Naive thymus-derived CD4-positive, alpha-beta T cell (primary cell): Measurements from ENCODE around the gene SAA2. TPM values are rescaled to one million over a fixed set of nuclear protein-coding genes. Genes with fewer than 3 reads are reported as not detected.
A peak's percentile ranks its signal among the peaks of the same experiment; 100 is the strongest.
"Not testable (repeated sequence)": the region's sequence is repeated elsewhere in the genome, so short reads cannot be mapped to it uniquely, and the experiment has no call there.

Experiments used
- ATAC-seq: fragments of 150-1000 bp; cut with Tn5 transposase; 2 replicates; pipeline ENCODE4 v1.10.0; 2021; ENCODE audit warnings: mild to moderate bottlenecking, moderate library complexity
- CTCF ChIA-PET: fragments of 350-600 bp; sonication (Branson Sonifier 250); formaldehyde crosslinking; loops from one replicate; lab custom pipeline; 2021; ENCODE audit warnings: antibody characterized with exemption; lab: Charles Lee
- POLR2A ChIA-PET: fragments of 350-600 bp; sonication (Branson Sonifier 250); formaldehyde crosslinking; loops from one replicate; lab custom pipeline; 2021; ENCODE audit warnings: antibody characterized with exemption, inconsistent platforms; lab: Charles Lee
- DNase-seq, 9 donors: peaks; one replicate each; pipeline versions ENCODE4 v3.0.0 to v3.0.0-alpha.2; 2020 to 2022; ENCODE audit warnings: mixed read lengths in 1 of 9
- H3K27ac ChIP-seq: one replicate; pipeline ENCODE4 v1.7.0; 2013; ENCODE audit warnings: mild to moderate bottlenecking, low read depth, low read length, moderate library complexity
- H3K27me3 ChIP-seq, 2 donors: one replicate each; pipeline ENCODE4 v1.7.0; 2013; ENCODE audit warnings: low read length in 2 of 2, mild to moderate bottlenecking in 2 of 2, moderate library complexity in 2 of 2; ENCODE audit not compliant: control insufficient read depth in 2 of 2, insufficient read depth in 2 of 2
- H3K36me3 ChIP-seq, 3 experiments: 1 replicate in 2 of 3; 2 replicates in 1 of 3; pipeline ENCODE4 v1.7.0; 2013; ENCODE audit warnings: low read length in 3 of 3, mild to moderate bottlenecking in 3 of 3, moderate library complexity in 1 of 3; ENCODE audit not compliant: insufficient read depth in 3 of 3, control insufficient read depth in 2 of 3
- H3K4me1 ChIP-seq, 2 donors: one replicate each; pipeline ENCODE4 v1.7.0; 2013; ENCODE audit warnings: low read length in 2 of 2, mild to moderate bottlenecking in 2 of 2, moderate library complexity in 1 of 2; ENCODE audit not compliant: control insufficient read depth in 2 of 2, insufficient read depth in 2 of 2
- H3K4me3 ChIP-seq: 2 replicates; pipeline ENCODE4 v1.7.0; 2013; ENCODE audit warnings: mild to moderate bottlenecking, low read length
- H3K9me3 ChIP-seq, 3 experiments: 1 replicate in 2 of 3; 2 replicates in 1 of 3; pipeline ENCODE4 v1.7.0; 2013; ENCODE audit warnings: low read length in 3 of 3; ENCODE audit not compliant: control insufficient read depth in 2 of 3
- H3K27ac Mint-ChIP-seq, 9 donors: one replicate each; pipeline ENCODE4 v1.8.0; 2020 to 2022; ENCODE audit warnings: mixed read lengths in 9 of 9, mild to moderate bottlenecking in 8 of 9, moderate library complexity in 5 of 9, inconsistent platforms in 2 of 9
- H3K27me3 Mint-ChIP-seq, 5 donors: one replicate each; pipeline ENCODE4 v1.8.0; 2021 to 2022; ENCODE audit warnings: mixed read lengths in 5 of 5, mild to moderate bottlenecking in 1 of 5
- H3K36me3 Mint-ChIP-seq, 5 donors: one replicate each; pipeline ENCODE4 v1.8.0; 2020 to 2022; ENCODE audit warnings: mixed read lengths in 5 of 5, mild to moderate bottlenecking in 3 of 5, inconsistent platforms in 1 of 5
- H3K4me1 Mint-ChIP-seq, 7 donors: one replicate each; pipeline ENCODE4 v1.8.0; 2020 to 2022; ENCODE audit warnings: mixed read lengths in 7 of 7, mild to moderate bottlenecking in 3 of 7, inconsistent platforms in 1 of 7
- H3K4me3 Mint-ChIP-seq, 10 donors: one replicate each; pipeline ENCODE4 v1.8.0; 2020 to 2022; ENCODE audit warnings: mild to moderate bottlenecking in 10 of 10, mixed read lengths in 10 of 10, moderate library complexity in 6 of 10, inconsistent platforms in 2 of 10
- H3K9me3 Mint-ChIP-seq, 11 donors: one replicate each; pipeline ENCODE4 v1.8.0; 2020 to 2022; ENCODE audit warnings: mixed read lengths in 11 of 11, mild to moderate bottlenecking in 4 of 11, inconsistent platforms in 1 of 11, moderate library complexity in 1 of 11
- intact Hi-C, 2 donors: fragments of 100-400 bp; cut with micrococcal nuclease; formaldehyde crosslinking; loops; one replicate each; pipeline ENCODE4 v1.15.1; 2023
- polyA plus RNA-seq, 2 donors: library from polyadenylated mRNA; unstranded; fragments of 300-500 nt; fragmentation: Illumina TruSeq; gene quantifications; one replicate each; pipeline ENCODE4 v1.2.3, GENCODE V29; 2021
- total RNA-seq, 6 experiments: library from RNA in 5 of 6; stranded (reverse) in 5 of 6; gene quantifications; 1 replicate in 5 of 6; 2 replicates in 1 of 6; pipeline ENCODE4 v1.2.3 and lab custom pipeline; 2021 to 2026

The SAA2 gene
- total and polyA plus RNA-seq, 7 experiments from 2014 or later: not detected

DNA sequence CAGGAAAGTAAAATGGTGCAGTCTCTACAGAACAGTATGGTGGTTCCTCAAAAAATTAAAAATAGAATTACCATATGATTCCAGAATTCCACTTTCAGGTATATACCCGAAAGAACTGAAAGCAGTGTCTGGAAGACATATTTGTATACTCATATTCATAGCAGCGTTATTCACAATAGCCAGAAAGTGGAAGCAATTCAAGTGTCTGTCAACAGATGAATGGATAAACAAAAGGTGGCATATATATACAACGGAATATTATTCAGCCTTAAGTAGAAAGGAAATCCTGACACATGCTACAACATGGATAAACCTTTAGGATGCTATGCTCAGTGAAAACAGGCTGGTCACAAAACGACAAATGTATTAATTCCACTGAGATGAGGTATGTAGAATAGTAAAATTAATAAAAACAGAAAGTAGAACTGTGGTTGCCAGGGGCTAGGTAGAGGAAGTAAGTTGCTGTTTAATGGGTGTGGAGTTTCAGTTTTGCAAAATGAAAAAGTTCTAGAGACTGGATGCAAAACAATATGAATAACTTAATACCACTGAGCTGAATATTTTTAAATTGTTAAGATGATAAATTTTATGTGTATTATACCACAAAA lies 32.1 kb upstream of the SAA2 start:
- Histone ChIP-seq H3K36me3 (peaks cover 11 to 37% (median 11%) of the 10 kb centered on the region in 3 experiments), H3K9me3 (no peaks in the 10 kb centered on the region), H3K4me1 (no peaks in the 10 kb centered on the region), H3K27ac (no peak overlapping the region), H3K27me3 (no peaks in the 10 kb centered on the region), H3K4me3 (no peak overlapping the region)
- H3K9me3 Mint-ChIP-seq: no peaks in the 10 kb centered on the region
- peaks cover 0 to 20% (median 4%) of the 10 kb centered on the region in 7 donors for H3K4me1 Mint-ChIP-seq
- H3K4me3 Mint-ChIP-seq: peak overlapping the region in 1 of 10 donors; percentile 61
- ChIA-PET POLR2A (no interaction called here), CTCF (no interaction called here)
- intact Hi-C loops: loop anchor here in 1 of 2 donors (2.0 kb wide), 1 partner anchor 42 kb away; the partner anchor contains the start of genes GTF2H1 and HPS5
- peak; percentile 53 for ATAC-seq
- H3K27ac Mint-ChIP-seq: peak overlapping the region in 4 of 9 donors; percentile 58 to 85 (median 70)
- no peak for DNase-seq
- H3K36me3 Mint-ChIP-seq: peaks cover 13 to 47% (median 33%) of the 10 kb centered on the region in 5 donors
- H3K27me3 Mint-ChIP-seq: no peaks in the 10 kb centered on the region

DNA sequence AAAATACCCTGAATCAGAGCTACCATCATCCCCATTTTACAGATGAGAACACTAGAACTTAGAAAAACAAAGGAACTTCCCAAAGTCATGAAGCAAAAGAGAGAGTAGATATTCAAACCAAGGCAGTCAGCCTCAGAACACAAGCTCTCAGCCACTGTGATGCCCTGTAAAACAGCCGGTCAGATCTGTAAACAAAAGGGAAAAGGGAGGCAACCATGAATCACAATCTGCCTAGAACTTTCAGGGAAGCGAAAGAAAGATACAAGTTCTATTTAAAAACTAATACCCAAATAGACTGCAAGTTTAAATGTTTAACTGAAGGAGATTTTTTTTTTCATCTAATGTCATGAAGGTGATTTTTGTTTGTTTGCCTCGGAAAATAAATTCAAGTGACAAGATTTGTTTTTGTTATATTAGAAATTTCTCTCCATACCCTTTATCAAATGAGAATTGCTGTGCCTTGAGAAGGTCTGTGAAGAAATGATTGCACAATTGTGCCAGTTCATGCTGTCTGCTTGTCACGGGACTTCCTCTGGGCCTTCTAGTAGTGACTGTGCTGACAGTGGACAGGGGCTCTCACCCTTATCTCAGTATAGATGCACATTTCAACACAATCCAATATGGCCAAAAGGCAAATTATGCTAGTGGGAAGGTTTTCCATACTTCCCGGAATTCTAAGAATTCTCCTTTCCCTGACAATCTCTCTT lies 29.2 kb upstream of the SAA2 start:
- H3K36me3 Mint-ChIP-seq: peaks cover 8 to 41% (median 34%) of the 10 kb centered on the region in 5 donors
- H3K9me3 Mint-ChIP-seq: peaks cover 0 to 2% (median 0%) of the 10 kb centered on the region in 11 donors
- peak; percentile 79 for ATAC-seq
- H3K27ac Mint-ChIP-seq: peak overlapping the region in 1 of 9 donors; percentile 28
- no peak for DNase-seq
- ChIA-PET CTCF (no interaction called here), POLR2A (no interaction called here)
- no peaks in the 10 kb centered on the region for H3K4me1 ChIP-seq
- no peaks in the 10 kb centered on the region for H3K27me3 ChIP-seq
- H3K4me3 Mint-ChIP-seq: no peak overlapping the region
- H3K27me3 Mint-ChIP-seq: no peaks in the 10 kb centered on the region
- H3K36me3 ChIP-seq: peaks cover 0 to 21% (median 11%) of the 10 kb centered on the region in 3 experiments
- no peaks in the 10 kb centered on the region for H3K9me3 ChIP-seq
- peaks cover 0 to 19% (median 4%) of the 10 kb centered on the region in 7 donors for H3K4me1 Mint-ChIP-seq
- intact Hi-C loops: no loop called here
- H3K27ac ChIP-seq: no peak overlapping the region
- H3K4me3 ChIP-seq: no peak overlapping the region

GRCh38 chr11:18271206-18271605 lies 22.7 kb upstream of the SAA2 start:
- no peak overlapping the region for H3K4me3 ChIP-seq
- H3K4me1 Mint-ChIP-seq: peaks cover 0 to 7% (median 0%) of the 10 kb centered on the region in 7 donors
- H3K4me3 Mint-ChIP-seq: no peak overlapping the region
- no peak for DNase-seq
- H3K27me3 Mint-ChIP-seq: no peaks in the 10 kb centered on the region
- ChIA-PET CTCF (no interaction called here), POLR2A (no interaction called here)
- intact Hi-C loops: no loop called here
- H3K4me1 ChIP-seq: peaks cover 0 to 3% of the 10 kb centered on the region in 2 donors
- H3K36me3 ChIP-seq: no peaks in the 10 kb centered on the region
- H3K9me3 ChIP-seq: no peaks in the 10 kb centered on the region
- ATAC-seq: no peak
- no peaks in the 10 kb centered on the region for H3K27me3 ChIP-seq
- H3K36me3 Mint-ChIP-seq: peaks cover 0 to 11% (median 9%) of the 10 kb centered on the region in 5 donors
- H3K27ac Mint-ChIP-seq: no peak overlapping the region
- H3K9me3 Mint-ChIP-seq: peaks cover 0 to 2% (median 0%) of the 10 kb centered on the region in 11 donors
- no peak overlapping the region for H3K27ac ChIP-seq

DNA sequence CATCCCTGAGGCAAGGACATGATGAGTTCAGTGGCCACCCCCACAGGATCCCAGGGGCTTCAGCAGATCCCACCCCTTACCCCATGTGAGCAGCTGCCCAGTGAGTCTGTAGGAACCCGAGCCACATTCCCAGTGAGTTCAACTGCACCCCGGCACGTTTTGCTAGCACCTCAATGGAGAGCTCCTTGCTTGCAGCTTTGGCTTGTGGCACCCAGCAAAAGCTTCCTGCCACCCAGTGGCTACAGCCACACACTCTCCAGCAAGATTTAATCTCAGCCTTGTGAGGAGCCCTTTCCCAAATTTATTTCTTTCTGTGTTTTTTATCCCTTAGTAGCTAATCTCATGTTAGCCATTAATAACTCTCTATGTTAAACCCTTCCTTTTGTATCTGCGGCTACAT lies 21.6 kb upstream of the SAA2 start:
- POLR2A ChIA-PET: no interaction called here

GRCh38 chr11:18269252-18269651 lies 20.8 kb upstream of the SAA2 start:
- H3K9me3 Mint-ChIP-seq, ATAC-seq, CTCF ChIA-PET, H3K4me1 ChIP-seq, H3K27me3 ChIP-seq, POLR2A ChIA-PET, DNase-seq, H3K27ac ChIP-seq, H3K9me3 ChIP-seq, intact Hi-C loops, H3K4me3 Mint-ChIP-seq, H3K4me3 ChIP-seq, H3K36me3 Mint-ChIP-seq, H3K27me3 Mint-ChIP-seq, H3K36me3 ChIP-seq, H3K27ac Mint-ChIP-seq: not testable (repeated sequence)
- H3K4me1 Mint-ChIP-seq: peaks cover 0 to 16% (median 0%) of the 10 kb centered on the region in 7 donors

More for the DNA sequence above, 21.6 kb upstream of the SAA2 start:
- no peaks in the 10 kb centered on the region for H3K36me3 ChIP-seq
- CTCF ChIA-PET: no interaction called here
- intact Hi-C loops: no loop called here
- Mint-ChIP-seq H3K4me1 (peaks cover 0 to 12% (median 0%) of the 10 kb centered on the region in 7 donors), H3K36me3 (peaks cover 0 to 7% (median 6%) of the 10 kb centered on the region in 5 donors), H3K9me3 (peaks cover 0 to 1% (median 0%) of the 10 kb centered on the region in 11 donors), H3K4me3 (no peak overlapping the region), H3K27me3 (peaks cover 0 to 4% (median 0%) of the 10 kb centered on the region in 5 donors), H3K27ac (no peak overlapping the region)
- no peak for DNase-seq
- no peak overlapping the region for H3K4me3 ChIP-seq
- no peaks in the 10 kb centered on the region for H3K27me3 ChIP-seq
- no peak for ATAC-seq
- H3K27ac ChIP-seq: no peak overlapping the region
- H3K4me1 ChIP-seq: peaks cover 0 to 3% of the 10 kb centered on the region in 2 donors
- H3K9me3 ChIP-seq: no peaks in the 10 kb centered on the region

DNA sequence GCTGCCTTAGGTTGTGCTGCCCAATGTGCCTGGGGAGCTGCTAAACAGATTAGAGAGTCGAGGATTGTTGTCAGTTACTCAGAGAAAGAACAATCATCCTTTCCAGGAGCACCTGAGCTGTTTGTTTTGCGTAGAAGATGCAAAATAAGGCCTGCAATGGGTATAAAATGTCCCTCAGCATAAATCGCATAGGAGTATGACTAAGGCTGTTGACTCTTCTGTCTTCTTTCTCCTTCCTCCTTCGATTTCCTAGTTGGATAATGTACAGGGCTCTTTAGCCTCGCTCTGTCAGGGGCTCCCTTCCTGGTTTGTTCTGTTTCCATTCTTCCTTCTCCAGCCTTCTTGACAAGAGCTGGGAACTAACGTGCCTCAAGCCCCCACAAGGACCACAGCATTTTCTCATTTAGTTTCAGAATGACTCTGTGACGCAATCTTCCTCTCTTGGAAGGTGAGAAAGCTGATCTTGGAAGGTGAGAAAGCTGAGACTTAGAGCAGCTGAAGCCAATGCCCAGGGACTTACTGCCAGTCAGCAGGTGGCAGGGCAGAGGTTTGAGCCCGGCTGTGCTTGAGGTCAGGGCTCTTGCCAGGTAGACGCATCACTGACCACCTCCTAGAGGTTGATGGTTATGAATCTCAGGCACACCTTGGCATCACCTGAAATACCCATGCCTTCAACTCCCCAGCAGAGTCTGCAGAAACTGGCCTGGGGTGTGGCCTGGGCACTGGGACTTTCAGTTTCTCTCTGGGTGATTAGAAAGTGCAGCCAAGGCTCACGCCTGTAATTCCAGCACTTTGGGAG lies 19.1 kb upstream of the SAA2 start:
- intact Hi-C loops, H3K9me3 ChIP-seq, H3K36me3 ChIP-seq, POLR2A ChIA-PET, H3K4me3 ChIP-seq, H3K4me3 Mint-ChIP-seq, DNase-seq, H3K27me3 ChIP-seq, H3K27ac ChIP-seq, H3K36me3 Mint-ChIP-seq, H3K4me1 ChIP-seq, CTCF ChIA-PET, H3K27ac Mint-ChIP-seq, H3K9me3 Mint-ChIP-seq: not testable (repeated sequence)
- Mint-ChIP-seq H3K27me3 (peaks cover 0 to 10% (median 0%) of the 10 kb centered on the region in 5 donors), H3K4me1 (peaks cover 0 to 22% (median 0%) of the 10 kb centered on the region in 7 donors)
- ATAC-seq: peak; percentile 44
